Esophagus squamous epithelium (tissue), 5 donors: ENCODE results near the gene ETV1. TPM values are rescaled to one million over a fixed set of nuclear protein-coding genes. Genes with fewer than 3 reads are reported as not detected.

Source experiments
- DNase-seq: peaks from one replicate; lab custom pipeline; 2025; lab: John Stamatoyannopoulos, UW
- H3K27ac ChIP-seq, 4 donors: fragments of 200-600 bp; sonication (generic); one replicate each; pipeline ENCODE4 v1.5.1; 2016 to 2019; ENCODE audit warnings: mild to moderate bottlenecking in 1 of 4
- H3K27me3 ChIP-seq, 4 donors: fragments of 200-600 bp; sonication (generic); 1 replicate in 3 of 4; 2 replicates in 1 of 4; pipeline versions ENCODE4 v1.5.1 to v1.6.0; 2017 to 2021; ENCODE audit warnings: antibody characterized with exemption in 1 of 4
- H3K36me3 ChIP-seq, 3 donors: fragments of 200-600 bp; sonication (generic); one replicate each; pipeline ENCODE4 v1.5.1; 2016 to 2019
- H3K4me1 ChIP-seq, 3 donors: fragments of 200-600 bp; sonication (generic); one replicate each; pipeline ENCODE4 v1.5.1; 2017 to 2019
- H3K4me3 ChIP-seq, 4 donors: fragments of 200-600 bp; sonication (generic); 1 replicate in 3 of 4; 2 replicates in 1 of 4; pipeline ENCODE4 v1.5.1; 2016 to 2019; ENCODE audit warnings: mild to moderate bottlenecking in 2 of 4, moderate library complexity in 1 of 4
- H3K9me3 ChIP-seq, 3 donors: fragments of 200-600 bp; sonication (generic); one replicate each; pipeline ENCODE4 v1.5.1; 2016 to 2019
- POLR2A ChIP-seq, 4 donors: fragments of 450-650 bp; IDR thresholded peaks; one replicate each; pipeline ENCODE4 v1.6.1; 2017; ENCODE audit warnings: antibody characterized with exemption in 4 of 4, mild to moderate bottlenecking in 4 of 4, moderate library complexity in 3 of 4
- WGBS, 2 donors: methylation state at CpG; one replicate each; pipeline ENCODE4 v1.1.5; 2018; 5-methylcytosine and 5-hydroxymethylcytosine counted together
- intact Hi-C: fragments of 100-400 bp; cut with DNase I; formaldehyde crosslinking; loops from one replicate; pipeline ENCODE4 v1.15.0; 2022
- total RNA-seq, 4 donors: library from RNA; depleted of rRNA; stranded (reverse); fragments of >200 nt; gene quantifications; one replicate each; pipeline ENCODE4 v1.1.0, GENCODE V29; 2016
- TF ChIP-seq, protein P1 (sequence below), 6 experiments: fragments of 450-650 bp in 4 of 6; fragments of 200-600 bp in 2 of 6; sonication (generic) in 2 of 6; IDR thresholded peaks; one replicate each; pipeline ENCODE4 v1.5.1; 2016 to 2019; ENCODE audit warnings: antibody characterized with exemption in 6 of 6, mild to moderate bottlenecking in 4 of 6, moderate library complexity in 4 of 6
- donor health status: DM: yes; HTN: yes; CAD: no.

Gene ETV1
- total RNA-seq, 4 donors from 2014 or later: 0.27 to 10.0 (median 1.6) TPM

DNA sequence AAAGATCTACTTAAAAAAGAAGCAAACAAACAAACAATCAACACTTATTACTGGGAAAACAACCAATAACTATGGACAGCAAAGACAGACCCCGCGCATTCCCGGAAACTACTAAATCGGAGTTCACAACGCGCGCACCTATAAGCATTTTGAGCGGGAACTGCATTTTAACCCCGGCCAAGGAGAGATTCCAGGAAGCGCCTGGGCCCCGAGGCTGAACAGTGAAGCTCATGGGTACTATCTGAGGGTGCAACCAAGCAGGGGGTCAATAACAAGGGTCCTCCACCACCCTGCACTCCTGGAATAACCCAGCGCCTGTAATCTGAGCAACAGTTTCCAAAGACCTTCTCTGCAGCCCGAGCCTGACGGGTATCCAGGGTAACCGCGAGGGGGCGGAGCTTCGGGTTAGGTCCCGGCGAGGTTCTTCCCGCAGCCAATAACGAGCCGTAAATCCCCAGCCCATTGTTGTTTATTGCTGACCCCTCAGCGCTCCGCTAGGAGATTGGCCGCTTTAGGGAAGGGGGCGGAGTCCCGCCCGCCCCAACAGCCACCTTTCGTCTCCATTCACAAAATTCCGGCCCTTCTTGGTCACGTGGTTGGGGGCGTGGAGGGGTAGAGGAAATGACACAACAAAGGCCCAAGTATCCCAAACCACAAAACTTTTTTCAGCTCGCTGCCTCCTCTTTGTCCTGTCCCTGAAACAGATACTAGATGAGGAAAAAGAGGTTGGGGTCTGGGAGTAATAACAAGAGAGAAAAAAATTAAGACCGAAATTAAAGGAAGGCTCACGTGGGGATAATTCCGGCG is 1.7 kb upstream of the ETV1 start:
- H3K36me3 ChIP-seq: no peaks in the 10 kb centered on the region
- H3K4me3 ChIP-seq: peak overlapping the region; percentile 41 to 83 (median 72)
- intact Hi-C loops: no loop called here
- H3K4me1 ChIP-seq: peaks cover 0 to 35% (median 0%) of the 10 kb centered on the region in 3 donors
- peak overlapping the region; percentile 68 to 90 (median 88) for H3K27ac ChIP-seq
- H3K9me3 ChIP-seq: no peaks in the 10 kb centered on the region
- 0 to 1% methylated on average over 21 to 27 of the region's 38 CpGs for WGBS, 2 donors
- DNase-seq: peak; percentile 45
- TF ChIP-seq, protein P1, sequence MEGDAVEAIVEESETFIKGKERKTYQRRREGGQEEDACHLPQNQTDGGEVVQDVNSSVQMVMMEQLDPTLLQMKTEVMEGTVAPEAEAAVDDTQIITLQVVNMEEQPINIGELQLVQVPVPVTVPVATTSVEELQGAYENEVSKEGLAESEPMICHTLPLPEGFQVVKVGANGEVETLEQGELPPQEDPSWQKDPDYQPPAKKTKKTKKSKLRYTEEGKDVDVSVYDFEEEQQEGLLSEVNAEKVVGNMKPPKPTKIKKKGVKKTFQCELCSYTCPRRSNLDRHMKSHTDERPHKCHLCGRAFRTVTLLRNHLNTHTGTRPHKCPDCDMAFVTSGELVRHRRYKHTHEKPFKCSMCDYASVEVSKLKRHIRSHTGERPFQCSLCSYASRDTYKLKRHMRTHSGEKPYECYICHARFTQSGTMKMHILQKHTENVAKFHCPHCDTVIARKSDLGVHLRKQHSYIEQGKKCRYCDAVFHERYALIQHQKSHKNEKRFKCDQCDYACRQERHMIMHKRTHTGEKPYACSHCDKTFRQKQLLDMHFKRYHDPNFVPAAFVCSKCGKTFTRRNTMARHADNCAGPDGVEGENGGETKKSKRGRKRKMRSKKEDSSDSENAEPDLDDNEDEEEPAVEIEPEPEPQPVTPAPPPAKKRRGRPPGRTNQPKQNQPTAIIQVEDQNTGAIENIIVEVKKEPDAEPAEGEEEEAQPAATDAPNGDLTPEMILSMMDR (IDR thresholded peaks at IDR 0.05): peak in 4 of 6 experiments; percentile 27 to 50 (median 33)
- TF ChIP-seq POLR2A (IDR thresholded peaks at IDR 0.05): peak in 1 of 4 donors; percentile 52
- no peaks in the 10 kb centered on the region for H3K27me3 ChIP-seq

DNA sequence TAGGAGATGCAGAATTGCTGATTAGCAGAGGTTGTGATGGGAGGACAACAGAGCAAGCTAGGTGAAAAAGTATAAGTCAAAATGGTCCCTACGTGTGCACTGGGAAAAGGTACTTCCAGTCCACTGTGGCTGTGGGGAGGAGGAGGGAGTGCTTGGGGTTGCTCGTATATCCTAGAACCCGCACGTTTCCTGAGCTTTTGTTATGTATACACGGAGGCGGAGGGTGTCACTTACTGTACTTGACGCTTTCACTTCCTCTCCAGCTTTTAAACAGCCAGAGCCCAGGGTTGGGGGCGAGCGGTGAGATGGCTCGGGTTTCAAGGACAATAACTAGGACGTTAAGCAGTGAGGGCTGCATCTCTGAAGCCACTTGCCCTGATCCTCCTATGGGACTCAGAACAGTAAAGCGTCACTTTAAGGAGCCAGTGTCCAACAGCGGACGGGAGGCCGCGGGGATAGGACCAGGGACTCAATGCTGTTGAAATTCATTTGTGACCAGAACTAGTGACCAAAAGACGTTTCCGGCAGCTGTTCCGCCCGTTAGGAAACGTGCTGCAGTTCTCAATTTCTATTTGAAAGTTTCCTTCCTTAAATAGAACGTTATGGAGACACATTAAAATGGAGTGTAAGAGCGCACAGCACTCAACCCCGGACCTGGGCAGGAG is 985 bp upstream of the ETV1 start:
- peak overlapping the region; percentile 41 to 83 (median 72) for H3K4me3 ChIP-seq
- TF ChIP-seq, protein P1 (IDR thresholded peaks at IDR 0.05): no peak
- peak in 1 of 4 donors; percentile 10 for TF ChIP-seq POLR2A (IDR thresholded peaks at IDR 0.05)
- intact Hi-C loops: no loop called here
- H3K4me1 ChIP-seq: peaks cover 0 to 35% (median 0%) of the 10 kb centered on the region in 3 donors
- no peaks in the 10 kb centered on the region for H3K36me3 ChIP-seq
- H3K27ac ChIP-seq: peak overlapping the region; percentile 68 to 90 (median 88)
- DNase-seq: no peak
- H3K9me3 ChIP-seq: no peaks in the 10 kb centered on the region
- WGBS, 2 donors: 0 to 1% methylated on average over 20 to 22 of the region's 24 CpGs
- no peaks in the 10 kb centered on the region for H3K27me3 ChIP-seq

DNA sequence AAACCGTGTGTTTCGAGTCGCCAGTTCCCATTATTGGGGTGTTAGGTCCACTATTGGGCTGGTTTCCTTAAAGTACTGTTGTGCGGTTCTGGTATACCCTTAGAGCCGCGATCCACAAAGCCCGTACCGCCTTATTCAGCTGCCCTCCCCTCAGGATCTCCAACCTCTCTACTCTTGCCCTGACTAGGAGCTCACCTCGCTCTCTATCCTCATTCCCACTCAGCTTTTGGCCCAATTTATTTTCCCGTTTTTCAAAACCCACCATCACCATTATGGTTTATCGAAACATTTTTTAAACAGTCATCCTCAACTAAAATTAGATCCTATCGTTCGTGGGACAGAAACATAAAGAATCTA is 461 bp upstream of the ETV1 start:
- Histone ChIP-seq H3K27me3 (no peaks in the 10 kb centered on the region), H3K27ac (peak overlapping the region; percentile 68 to 90 (median 88)), H3K4me3 (peak overlapping the region; percentile 41 to 83 (median 72)), H3K4me1 (peaks cover 0 to 35% (median 0%) of the 10 kb centered on the region in 3 donors), H3K9me3 (no peaks in the 10 kb centered on the region), H3K36me3 (no peaks in the 10 kb centered on the region)
- WGBS, 2 donors: 2 to 5% methylated on average over 12 of the region's 13 CpGs
- TF ChIP-seq POLR2A (IDR thresholded peaks at IDR 0.05): no peak
- DNase-seq: no peak
- intact Hi-C loops: no loop called here

DNA sequence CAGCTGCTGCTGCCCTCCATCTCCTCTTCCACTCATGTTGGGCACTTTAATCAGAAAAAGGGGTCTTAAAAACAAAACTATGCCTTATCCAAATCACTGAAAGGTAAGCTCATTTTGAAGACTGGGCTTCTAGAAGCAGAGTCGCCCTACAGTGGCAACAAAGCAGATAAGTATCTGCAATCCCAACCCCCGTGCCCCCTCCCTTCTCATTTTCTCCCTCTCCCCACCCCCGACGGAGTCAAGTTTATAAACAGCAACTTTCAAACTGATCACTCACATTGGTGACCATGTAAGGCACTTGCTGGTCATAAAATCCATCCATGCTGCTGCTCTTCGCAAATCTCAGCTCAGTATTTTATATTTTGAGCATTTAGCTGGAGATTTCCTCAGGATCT is 738 bp downstream of the ETV1 start:
- Histone ChIP-seq H3K4me3 (peak overlapping the region; percentile 41 to 83 (median 72)), H3K36me3 (no peaks in the 10 kb centered on the region), H3K9me3 (no peaks in the 10 kb centered on the region), H3K27me3 (no peaks in the 10 kb centered on the region), H3K4me1 (peaks cover 0 to 35% (median 0%) of the 10 kb centered on the region in 3 donors), H3K27ac (peak overlapping the region in 3 of 4 donors; percentile 87 to 90 (median 88))
- TF ChIP-seq POLR2A (IDR thresholded peaks at IDR 0.05): no peak
- TF ChIP-seq, protein P1 (IDR thresholded peaks at IDR 0.05): no peak
- DNase-seq: no peak
- intact Hi-C loops: no loop called here
- WGBS, 2 donors: 0 to 4% methylated on average over 5 of the region's 5 CpGs

DNA sequence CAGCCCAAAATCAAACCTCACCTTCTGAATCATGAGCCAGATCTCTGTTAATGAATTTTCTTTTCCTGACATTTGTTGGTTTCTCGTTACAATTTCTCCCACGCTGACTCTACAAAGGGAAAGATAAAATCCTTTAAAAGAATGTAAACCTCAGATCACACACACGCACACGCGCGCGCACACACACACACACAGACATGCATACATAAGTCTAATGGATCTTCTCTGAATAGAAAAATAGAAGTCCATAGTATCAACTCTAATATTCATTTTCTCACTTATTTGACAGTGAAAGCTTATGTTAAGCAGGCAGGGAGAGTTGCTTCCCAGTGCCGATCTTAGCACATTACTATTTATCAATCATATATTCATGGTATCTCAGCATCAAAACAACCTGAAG is 1.4 kb downstream of the ETV1 start:
- no peaks in the 10 kb centered on the region for H3K36me3 ChIP-seq
- DNase-seq: no peak
- 25 to 26% methylated on average over 8 of the region's 8 CpGs for WGBS, 2 donors
- H3K9me3 ChIP-seq: no peaks in the 10 kb centered on the region
- H3K4me3 ChIP-seq: peak overlapping the region in 3 of 4 donors; percentile 4 to 70 (median 17)
- intact Hi-C loops: no loop called here
- H3K27ac ChIP-seq: no peak overlapping the region
- H3K27me3 ChIP-seq: no peaks in the 10 kb centered on the region
- peaks cover 0 to 35% (median 0%) of the 10 kb centered on the region in 3 donors for H3K4me1 ChIP-seq
- no peak for TF ChIP-seq POLR2A (IDR thresholded peaks at IDR 0.05)
- TF ChIP-seq, protein P1 (IDR thresholded peaks at IDR 0.05): no peak
